Fibroblast of the aortic adventitia (primary cell): ENCODE results near the gene SRRD. TPM values are rescaled to one million over a fixed set of nuclear protein-coding genes. Genes with fewer than 3 reads are reported as not detected.

Experiments used
- DNase-seq: peaks from one replicate; pipeline ENCODE4 v3.0.0-alpha.2; 2010; ENCODE audit warnings: low read depth
- H3K4me3 ChIP-seq: 2 replicates; pipeline ENCODE4 v1.5.1; 2011; ENCODE audit warnings: low read depth, mild to moderate bottlenecking, control low read depth, low read length, moderate library complexity
- CTCF ChIP-seq: IDR thresholded peaks from 2 replicates; pipeline ENCODE4 v1.5.1; 2011; ENCODE audit warnings: mild to moderate bottlenecking, low read length, control low read depth, inconsistent platforms; ENCODE audit not compliant: insufficient read depth
- total RNA-seq: library from RNA; depleted of rRNA; stranded (reverse); fragments of >200 nt; gene quantifications from 2 replicates; pipeline ENCODE4 v1.2.3, GENCODE V29; 2012; ENCODE audit warnings: low replicate concordance

SRRD gene
- total RNA-seq, 1 donor: 15.7 TPM

- no peak for TF ChIP-seq CTCF
- no peak for DNase-seq
- H3K4me3 ChIP-seq: no peak overlapping the region
Observed at GRCh38 chr22:26463688-26464087, 20.0 kb upstream of the SRRD start.

- peak; percentile 77 for DNase-seq
- TF ChIP-seq CTCF: no peak
- no peak overlapping the region for H3K4me3 ChIP-seq
Observed at GRCh38 chr22:26464312-26464711, 19.4 kb upstream of the SRRD start.

GRCh38 chr22:26466196-26466595, 17.5 kb upstream of the SRRD start:
- DNase-seq: no peak
- H3K4me3 ChIP-seq: no peak overlapping the region
- no peak for TF ChIP-seq CTCF

- TF ChIP-seq CTCF: no peak
- DNase-seq: no peak
- no peak overlapping the region for H3K4me3 ChIP-seq
Observed at GRCh38 chr22:26470807-26471206, 12.9 kb upstream of the SRRD start.

- peak; percentile 35 for DNase-seq
- no peak overlapping the region for H3K4me3 ChIP-seq
- no peak for TF ChIP-seq CTCF
Observed at GRCh38 chr22:26471522-26471921, 12.2 kb upstream of the SRRD start.

- no peak for TF ChIP-seq CTCF
- DNase-seq: no peak
- no peak overlapping the region for H3K4me3 ChIP-seq
Observed at GRCh38 chr22:26474682-26475081, 9.0 kb upstream of the SRRD start.

- DNase-seq: peak; percentile 46
- no peak overlapping the region for H3K4me3 ChIP-seq
- no peak for TF ChIP-seq CTCF
Observed at GRCh38 chr22:26476705-26477340, 6.9 kb upstream of the SRRD start.
